Gastrocnemius medialis (tissue), 4 donors: ENCODE data around the gene DDA1.

Experiments
- CTCF ChIP-seq, 5 experiments: fragments of 450-650 bp in 3 of 5; fragments of 200-600 bp in 2 of 5; sonication (generic) in 2 of 5; IDR thresholded peaks in 4 of 5; conservative IDR thresholded peaks in 1 of 5; 1 replicate in 4 of 5; 2 replicates in 1 of 5; pipeline ENCODE4 v1.5.1; 2016 to 2019; ENCODE audit warnings: antibody characterized with exemption in 5 of 5, mild to moderate bottlenecking in 3 of 5, moderate library complexity in 3 of 5
- POLR2A ChIP-seq, 2 donors: fragments of 450-650 bp; IDR thresholded peaks; one replicate each; pipeline ENCODE4 v1.6.1; 2017; ENCODE audit warnings: antibody characterized with exemption in 2 of 2, mild to moderate bottlenecking in 2 of 2, moderate library complexity in 2 of 2

- TF ChIP-seq CTCF (IDR thresholded peaks at IDR 0.05 in 4 of 5, conservative IDR thresholded peaks at IDR 0.05 in 1 of 5) (no peak), POLR2A (IDR thresholded peaks at IDR 0.05) (no peak)
Measured at GRCh38 chr19:17321655-17322489, 12.5 kb downstream of the DDA1 start.
